HG03521 (cell line): ENCODE data around the gene ZGLP1.

Source experiments
- ATAC-seq: cut with Tn5 transposase; IDR thresholded peaks from one replicate; pipeline ENCODE4 v1.9.1; 2021; ENCODE audit warnings: mild to moderate bottlenecking, moderate library complexity; ENCODE audit not compliant: unreplicated experiment

Gene ZGLP1

DNA sequence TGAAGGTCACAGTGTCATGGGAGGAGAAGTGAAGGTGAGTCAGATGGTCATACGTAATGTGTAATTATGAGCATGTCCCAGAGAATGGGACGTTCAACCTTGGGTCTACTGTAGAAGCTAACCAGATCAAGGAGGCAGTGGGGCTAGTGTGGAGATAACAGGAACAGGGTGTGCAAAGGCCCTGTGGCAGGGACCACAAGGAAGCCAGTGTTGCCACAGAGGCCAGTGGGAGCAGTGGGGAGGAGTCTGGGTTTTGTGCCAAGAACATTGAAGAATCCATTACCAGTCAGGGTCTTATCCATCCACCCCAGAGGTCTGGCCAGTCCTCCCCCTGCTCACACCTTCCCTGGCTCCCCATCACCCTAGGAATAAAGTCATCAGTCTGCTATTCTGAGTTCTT, 54.3 kb downstream of the ZGLP1 start:
- no peak for ATAC-seq
